PC-9 (cell line): ENCODE data around the gene SDCBP2. TPM values are rescaled to one million over a fixed set of nuclear protein-coding genes. Genes with fewer than 3 reads are reported as not detected.
A peak's percentile ranks its signal among the peaks of the same experiment; 100 is the strongest.

Experiments
- BruUV-seq: library from RNA; stranded (reverse); fragments of 400-500 nt; replicated peaks from 2 replicates; lab custom pipeline; 2021; lab: Mats Ljungman, UMichigan
- CTCF ChIA-PET: fragments of 300-600 bp; sonication (Branson Sonifier 250); formaldehyde crosslinking; loops from one replicate; lab custom pipeline; 2022; ENCODE audit warnings: antibody characterized with exemption; lab: Charles Lee
- POLR2A ChIA-PET: fragments of 300-600 bp; sonication (Branson Sonifier 250); formaldehyde crosslinking; loops from one replicate; lab custom pipeline; 2022; ENCODE audit warnings: antibody characterized with exemption; ENCODE audit not compliant: unreplicated experiment; lab: Charles Lee
- DNase-seq, 2 experiments: peaks; one replicate each; pipeline versions ENCODE4 v3.0.0 to v3.0.0-alpha.2; 2015 to 2022; ENCODE audit warnings: mixed read lengths in 1 of 2
- H2AFZ ChIP-seq: fragments of 200-600 bp; sonication (generic); 2 replicates; pipeline ENCODE4 v1.8.1; 2017; ENCODE audit warnings: antibody characterized with exemption
- H3F3A ChIP-seq: fragments of 200-600 bp; sonication (generic); 2 replicates; pipeline ENCODE4 v1.8.1; 2017; ENCODE audit warnings: antibody characterized with exemption, mild to moderate bottlenecking, low read depth; ENCODE audit not compliant: insufficient read depth
- H3K27ac ChIP-seq: fragments of 200-600 bp; sonication (generic); 2 replicates; pipeline ENCODE4 v1.6.1; 2016; ENCODE audit warnings: mixed run types
- H3K27me3 ChIP-seq: fragments of 200-600 bp; sonication (generic); 2 replicates; pipeline ENCODE4 v1.6.1; 2016; ENCODE audit warnings: low read depth, mixed run types; ENCODE audit not compliant: insufficient read depth
- H3K36me3 ChIP-seq: fragments of 200-600 bp; sonication (generic); 2 replicates; pipeline ENCODE4 v1.6.1; 2016; ENCODE audit warnings: low read depth, mixed run types
- H3K4me1 ChIP-seq: fragments of 200-600 bp; sonication (generic); replicated peaks from 2 replicates; pipeline ENCODE4 v1.6.1; 2016; ENCODE audit warnings: mixed run types; ENCODE audit not compliant: insufficient read depth
- H3K4me2 ChIP-seq: fragments of 200-600 bp; sonication (generic); 2 replicates; pipeline ENCODE4 v1.6.1; 2017; ENCODE audit warnings: mixed run types
- H3K4me3 ChIP-seq: fragments of 200-600 bp; sonication (generic); 2 replicates; pipeline ENCODE4 v1.6.1; 2016; ENCODE audit warnings: mixed run types
- H3K79me2 ChIP-seq: fragments of 200-600 bp; sonication (generic); 2 replicates; pipeline ENCODE4 v1.6.1; 2017; ENCODE audit warnings: low read depth, mixed run types
- H3K9me2 ChIP-seq: fragments of 200-600 bp; sonication (generic); 2 replicates; pipeline ENCODE4 v1.8.1; 2017; ENCODE audit warnings: mild to moderate bottlenecking; ENCODE audit not compliant: insufficient read depth
- H3K9me3 ChIP-seq: fragments of 200-600 bp; sonication (generic); 2 replicates; pipeline ENCODE4 v1.8.1; 2016; ENCODE audit warnings: low read depth; ENCODE audit not compliant: insufficient read depth
- H4K20me1 ChIP-seq: fragments of 200-600 bp; sonication (generic); 2 replicates; pipeline ENCODE4 v1.8.1; 2017; ENCODE audit not compliant: insufficient read depth
- CTCF ChIP-seq: fragments of 200-600 bp; sonication (generic); conservative IDR thresholded peaks from 2 replicates; pipeline ENCODE4 v1.6.1; 2017; ENCODE audit warnings: mixed run types, antibody characterized with exemption, mild to moderate bottlenecking, moderate library complexity
- EZH2 ChIP-seq: fragments of 200-600 bp; sonication (generic); IDR thresholded peaks from 2 replicates; pipeline ENCODE4 v1.8.0; 2017; ENCODE audit warnings: antibody characterized with exemption, low read depth
- intact Hi-C: fragments of 100-400 bp; cut with micrococcal nuclease; formaldehyde crosslinking; loops from one replicate; pipeline ENCODE4 v1.10.0; 2022; ENCODE audit not compliant: unreplicated experiment
- total RNA-seq: library from RNA; stranded (reverse); gene quantifications from 2 replicates; pipeline ENCODE4 v1.2.3, GENCODE V29; 2021

The SDCBP2 gene
- total RNA-seq, 1 experiment from 2014 or later = 14.8 TPM

GRCh38 chr20:1377984-1378734 is 49.2 kb upstream of the SDCBP2 start:
- peak overlapping the region; percentile 46 for H3K4me2 ChIP-seq
- H3K27me3 ChIP-seq = no peaks in the 10 kb centered on the region
- H3K27ac ChIP-seq = peak overlapping the region; percentile 51
- H3K9me2 ChIP-seq = no peaks in the 10 kb centered on the region
- H3K4me3 ChIP-seq = no peak overlapping the region
- peaks cover 27% of the 10 kb centered on the region for H3K36me3 ChIP-seq
- BruUV-seq = no TSS peak
- intact Hi-C loops = loop anchor here (2.0 to 5.0 kb wide), 2 partner anchors 51 to 59 kb away; partner anchors contain the start of gene SDCBP2
- ChIA-PET CTCF (interaction anchor here (0.8 to 1.0 kb wide), 2 partner anchors 49 to 126 kb away, joined by 3 to 4 read pairs; no protein-coding TSS in a partner anchor), POLR2A (no interaction called here)
- H4K20me1 ChIP-seq = peaks cover 88% of the 10 kb centered on the region
- no peaks in the 10 kb centered on the region; the same call in 1 of the 2 replicates for H3K9me3 ChIP-seq
- TF ChIP-seq EZH2 (no peak), CTCF (no peak)
- H3F3A ChIP-seq = peaks cover 45% of the 10 kb centered on the region
- peaks cover 31% of the 10 kb centered on the region for H3K4me1 ChIP-seq
- peak; percentile 59 to 72 for DNase-seq
- H3K79me2 ChIP-seq = peaks cover 100% of the 10 kb centered on the region
- H2AFZ ChIP-seq = no peak overlapping the region

- ChIA-PET CTCF (interaction anchor here (0.6 to 1.0 kb wide), 4 partner anchors 14 to 126 kb away, joined by 3 to 6 read pairs (median 5); no protein-coding TSS in a partner anchor), POLR2A (interaction anchor here (0.5 to 0.6 kb wide), 2 partner anchors 16 to 73 kb away, joined by 4 to 9 read pairs; no protein-coding TSS in a partner anchor)
- Histone ChIP-seq H3K4me1 (peaks cover 31% of the 10 kb centered on the region), H3K27ac (peak overlapping the region; percentile 51), H2AFZ (no peak overlapping the region), H4K20me1 (peaks cover 85% of the 10 kb centered on the region), H3K9me2 (no peaks in the 10 kb centered on the region), H3F3A (peaks cover 48% of the 10 kb centered on the region), H3K9me3 (no peaks in the 10 kb centered on the region; the same call in 1 of the 2 replicates), H3K27me3 (no peaks in the 10 kb centered on the region), H3K79me2 (peaks cover 100% of the 10 kb centered on the region), H3K36me3 (peaks cover 32% of the 10 kb centered on the region), H3K4me3 (no peak overlapping the region), H3K4me2 (peak overlapping the region; percentile 46)
- intact Hi-C loops = loop anchor here (5.0 kb wide), 1 partner anchor 50 kb away; the partner anchor contains the start of gene SDCBP2
- no peak for TF ChIP-seq EZH2
- no peak for TF ChIP-seq CTCF
- no peak for DNase-seq
- BruUV-seq = TSS peak; percentile 20
These were observed 48.5 kb upstream of the SDCBP2 start for GRCh38 chr20:1377341-1377871.
